Measurements from ENCODE around the gene CCDC68. TPM values are rescaled to one million over a fixed set of nuclear protein-coding genes. Genes with fewer than 3 reads are reported as not detected.

CCDC68 gene
- total and polyA plus RNA-seq, 9 donors, result 5.4 to 62.8 (median 11.2) TPM

GRCh38 chr18:54948350-54948837, 10.9 kb downstream of the CCDC68 start:
- Histone ChIP-seq H3K27ac (no peak overlapping the region), H3K4me3 (no peak overlapping the region), H3K36me3 (no peaks in the 10 kb centered on the region), H3K9me3 (no peaks in the 10 kb centered on the region), H3K27me3 (no peaks in the 10 kb centered on the region), H3K4me1 (ENCODE audit: insufficient read depth) (peaks cover 4% of the 10 kb centered on the region)
- intact Hi-C loops (cut with DNase I), result no loop called here
- DNase-seq, result no peak
- TF ChIP-seq EP300 (IDR thresholded peaks at IDR 0.05), result no peak
- TF ChIP-seq CTCF (IDR thresholded peaks at IDR 0.05), result no peak
- no peak for TF ChIP-seq POLR2A (IDR thresholded peaks at IDR 0.05)
- WGBS, 3 donors, result 38 to 52% (median 42%) methylated on average over 4 of the region's 4 CpGs

- DNase-seq, result peak in 2 of 5 donors; percentile 22 to 44
- no peaks in the 10 kb centered on the region for H3K9me3 ChIP-seq
Observed at GRCh38 chr18:54947091-54947490, 12.2 kb downstream of the CCDC68 start.

GRCh38 chr18:54946149-54946581, 13.1 kb downstream of the CCDC68 start:
- H3K27ac ChIP-seq, result no peak overlapping the region
- H3K4me3 ChIP-seq, result no peak overlapping the region
- 18 to 30% (median 26%) methylated on average over 7 of the region's 7 CpGs for WGBS, 3 donors
- H3K36me3 ChIP-seq, result no peaks in the 10 kb centered on the region
- DNase-seq, result no peak
- H3K27me3 ChIP-seq, result no peaks in the 10 kb centered on the region
- no peaks in the 10 kb centered on the region for H3K9me3 ChIP-seq
- peaks cover 4% of the 10 kb centered on the region for H3K4me1 ChIP-seq (ENCODE audit: insufficient read depth)
- TF ChIP-seq EP300 (IDR thresholded peaks at IDR 0.05), result no peak
- TF ChIP-seq CTCF (IDR thresholded peaks at IDR 0.05), result no peak
- no peak for TF ChIP-seq POLR2A (IDR thresholded peaks at IDR 0.05)
- intact Hi-C loops (cut with DNase I), result no loop called here

More at GRCh38 chr18:54947091-54947490, 12.2 kb downstream of the CCDC68 start:
- H3K4me3 ChIP-seq, result no peak overlapping the region
- H3K27ac ChIP-seq, result no peak overlapping the region
- TF ChIP-seq EP300 (IDR thresholded peaks at IDR 0.05) (no peak), POLR2A (IDR thresholded peaks at IDR 0.05) (no peak), CTCF (IDR thresholded peaks at IDR 0.05) (no peak)
- 57 to 67% (median 64%) methylated on average over 1 of the region's 1 CpG for WGBS, 3 donors
- H3K4me1 ChIP-seq (ENCODE audit: insufficient read depth), result peaks cover 4% of the 10 kb centered on the region
- intact Hi-C loops (cut with DNase I), result no loop called here
- no peaks in the 10 kb centered on the region for H3K27me3 ChIP-seq
- H3K36me3 ChIP-seq, result no peaks in the 10 kb centered on the region

GRCh38 chr18:54945576-54946125, 13.6 kb downstream of the CCDC68 start:
- H3K27me3 ChIP-seq, result no peaks in the 10 kb centered on the region
- H3K4me3 ChIP-seq, result no peak overlapping the region
- 63 to 80% (median 75%) methylated on average over 4 of the region's 4 CpGs for WGBS, 3 donors
- peaks cover 4% of the 10 kb centered on the region for H3K4me1 ChIP-seq (ENCODE audit: insufficient read depth)
- no peak for DNase-seq
- no peaks in the 10 kb centered on the region for H3K9me3 ChIP-seq
- TF ChIP-seq EP300 (IDR thresholded peaks at IDR 0.05) (no peak), POLR2A (IDR thresholded peaks at IDR 0.05) (no peak), CTCF (IDR thresholded peaks at IDR 0.05) (no peak)
- H3K27ac ChIP-seq, result no peak overlapping the region
- H3K36me3 ChIP-seq, result no peaks in the 10 kb centered on the region
- intact Hi-C loops (cut with DNase I), result no loop called here
